PC-9 (cell line): ENCODE data around the gene BTBD16.

ENCODE experiments used
- CTCF ChIP-seq: fragments of 200-600 bp; sonication (generic); conservative IDR thresholded peaks from 2 replicates; pipeline ENCODE4 v1.6.1; 2017; ENCODE audit warnings: mixed run types, antibody characterized with exemption, mild to moderate bottlenecking, moderate library complexity
- EZH2 ChIP-seq: fragments of 200-600 bp; sonication (generic); IDR thresholded peaks from 2 replicates; pipeline ENCODE4 v1.8.0; 2017; ENCODE audit warnings: antibody characterized with exemption, low read depth

DNA sequence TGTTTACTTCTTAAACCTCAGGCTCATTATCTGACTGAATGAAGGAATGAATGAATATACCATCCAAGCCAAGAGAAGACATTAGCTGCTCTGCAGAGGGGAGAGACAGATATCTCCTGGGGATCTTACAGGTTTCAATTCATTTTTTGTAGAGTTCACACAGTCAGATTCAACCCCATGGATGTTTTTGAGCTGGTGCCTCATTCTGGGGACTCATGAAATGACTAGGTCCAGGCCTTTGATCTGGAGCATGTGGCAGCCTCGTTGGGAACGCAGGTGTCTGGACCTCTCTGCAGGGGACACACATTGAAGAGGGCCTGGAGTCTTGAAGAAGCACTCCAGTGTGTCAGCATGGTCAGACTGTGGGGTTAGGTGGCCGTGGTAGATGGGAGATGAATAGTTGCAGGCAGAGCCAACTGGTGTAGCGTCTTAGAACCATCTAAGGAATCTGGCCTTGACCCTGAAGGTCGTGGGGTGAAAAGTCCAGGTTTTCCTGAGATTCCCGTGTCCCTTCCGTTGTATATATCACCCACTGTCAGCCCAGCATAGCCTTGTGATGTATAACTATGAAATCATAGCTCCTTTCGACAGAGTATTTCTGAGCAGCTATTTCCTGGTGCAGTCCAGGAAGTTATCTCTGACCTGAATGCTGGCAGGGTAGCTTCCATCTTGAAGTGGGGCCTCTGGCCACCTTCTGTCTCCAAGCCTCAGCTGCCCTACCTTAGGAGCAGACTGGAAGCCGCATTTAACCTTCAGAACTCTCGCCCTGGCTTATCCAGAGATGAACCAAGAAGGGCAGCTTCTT is 22.3 kb downstream of the BTBD16 start:
- TF ChIP-seq CTCF: no peak
- TF ChIP-seq EZH2: no peak
